Prostate gland (tissue), 2 donors: ENCODE results near the gene AMOTL2.

Experiments
- POLR2A ChIP-seq: fragments of 450-650 bp; IDR thresholded peaks from one replicate; pipeline ENCODE4 v1.6.1; 2016; ENCODE audit warnings: antibody characterized with exemption, mild to moderate bottlenecking
- POLR2AphosphoS5 ChIP-seq: sonication (generic); formaldehyde crosslinking; IDR thresholded peaks from one replicate; pipeline ENCODE4 v1.6.1; 2017; ENCODE audit warnings: antibody characterized with exemption
- TF ChIP-seq, protein P1 (sequence below), 4 experiments: fragments of 200-600 bp in 2 of 4; fragments of 450-650 bp in 2 of 4; sonication (generic) in 2 of 4; IDR thresholded peaks; 1 replicate in 3 of 4; 2 replicates in 1 of 4; pipeline ENCODE4 v1.5.1; 2016 to 2019; ENCODE audit warnings: antibody characterized with exemption in 4 of 4, mild to moderate bottlenecking in 2 of 4, moderate library complexity in 2 of 4

DNA sequence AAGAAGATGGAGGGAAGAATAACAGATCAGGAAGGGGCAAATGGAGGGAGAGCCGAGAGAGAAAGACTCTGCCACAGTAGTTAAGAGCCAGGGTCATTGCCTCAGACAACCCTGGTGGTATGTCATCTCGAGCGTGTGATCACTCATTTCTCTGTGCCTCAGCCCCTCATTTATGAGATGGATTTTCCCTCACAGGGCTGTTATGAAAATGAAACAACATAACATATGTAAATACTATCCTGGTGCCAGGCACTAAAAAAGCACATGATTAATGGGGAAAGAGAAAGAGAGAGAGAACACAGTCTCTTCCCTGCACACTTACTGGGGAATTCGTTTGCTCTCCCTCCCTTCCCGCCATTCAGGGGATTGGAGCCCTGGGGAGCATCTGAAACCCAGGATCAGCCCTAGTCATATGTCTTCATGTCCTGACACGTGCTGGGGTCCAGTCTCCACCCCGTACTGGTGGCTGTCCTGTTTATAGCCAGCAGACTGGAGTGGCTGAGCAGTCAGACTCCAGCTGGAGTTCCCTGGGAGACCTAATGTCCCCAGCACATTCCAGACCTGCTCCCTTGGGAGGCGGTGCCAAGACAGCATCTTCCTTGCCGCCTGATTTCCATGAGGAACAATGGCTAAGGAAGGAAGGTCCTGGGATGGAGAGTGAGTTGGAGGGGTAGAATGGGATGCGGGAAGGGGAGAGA, 14.7 kb upstream of the AMOTL2 start:
- no peak for TF ChIP-seq POLR2A
- TF ChIP-seq, protein P1, sequence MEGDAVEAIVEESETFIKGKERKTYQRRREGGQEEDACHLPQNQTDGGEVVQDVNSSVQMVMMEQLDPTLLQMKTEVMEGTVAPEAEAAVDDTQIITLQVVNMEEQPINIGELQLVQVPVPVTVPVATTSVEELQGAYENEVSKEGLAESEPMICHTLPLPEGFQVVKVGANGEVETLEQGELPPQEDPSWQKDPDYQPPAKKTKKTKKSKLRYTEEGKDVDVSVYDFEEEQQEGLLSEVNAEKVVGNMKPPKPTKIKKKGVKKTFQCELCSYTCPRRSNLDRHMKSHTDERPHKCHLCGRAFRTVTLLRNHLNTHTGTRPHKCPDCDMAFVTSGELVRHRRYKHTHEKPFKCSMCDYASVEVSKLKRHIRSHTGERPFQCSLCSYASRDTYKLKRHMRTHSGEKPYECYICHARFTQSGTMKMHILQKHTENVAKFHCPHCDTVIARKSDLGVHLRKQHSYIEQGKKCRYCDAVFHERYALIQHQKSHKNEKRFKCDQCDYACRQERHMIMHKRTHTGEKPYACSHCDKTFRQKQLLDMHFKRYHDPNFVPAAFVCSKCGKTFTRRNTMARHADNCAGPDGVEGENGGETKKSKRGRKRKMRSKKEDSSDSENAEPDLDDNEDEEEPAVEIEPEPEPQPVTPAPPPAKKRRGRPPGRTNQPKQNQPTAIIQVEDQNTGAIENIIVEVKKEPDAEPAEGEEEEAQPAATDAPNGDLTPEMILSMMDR (IDR thresholded peaks at IDR 0.05), result no peak
- TF ChIP-seq POLR2AphosphoS5, result peak; percentile 23
